WTC11 (cell line): ENCODE data around the gene CLDN9. TPM values are rescaled to one million over a fixed set of nuclear protein-coding genes. Genes with fewer than 3 reads are reported as not detected.

Source experiments
- ATAC-seq: fragments of 200-7000 bp; cut with Tn5 transposase; 2 replicates; pipeline ENCODE4 v1.10.0; 2021; ENCODE audit warnings: mild to moderate bottlenecking, moderate library complexity
- CTCF ChIA-PET: fragments of 300-600 bp; sonication (Branson Sonifier 250); formaldehyde crosslinking; loops from one replicate; lab custom pipeline; 2021; ENCODE audit warnings: antibody characterized with exemption; lab: Charles Lee
- POLR2A ChIA-PET: fragments of 350-600 bp; sonication (Branson Sonifier 250); formaldehyde crosslinking; loops from one replicate; lab custom pipeline; 2021; ENCODE audit warnings: antibody characterized with exemption; lab: Charles Lee
- DNase-seq: peaks from one replicate; pipeline ENCODE4 v3.0.0; 2021; ENCODE audit warnings: low spot score
- H3K27ac Mint-ChIP-seq: 2 replicates; pipeline ENCODE4 v1.8.0; 2021; ENCODE audit warnings: mixed read lengths
- H3K27me3 Mint-ChIP-seq: 2 replicates; pipeline ENCODE4 v1.8.0; 2021; ENCODE audit warnings: low read depth, mild to moderate bottlenecking, moderate library complexity, mixed read lengths
- H3K36me3 Mint-ChIP-seq: 2 replicates; pipeline ENCODE4 v1.8.0; 2021; ENCODE audit warnings: mixed read lengths
- H3K4me1 Mint-ChIP-seq: 2 replicates; pipeline ENCODE4 v1.8.0; 2022; ENCODE audit warnings: mixed read lengths
- H3K4me3 Mint-ChIP-seq: 2 replicates; pipeline ENCODE4 v1.8.0; 2021; ENCODE audit warnings: mild to moderate bottlenecking, moderate library complexity, mixed read lengths
- H3K9me3 Mint-ChIP-seq: 2 replicates; pipeline ENCODE4 v1.8.0; 2021; ENCODE audit warnings: mixed read lengths
- CBFB ChIP-seq: sonication (generic); formaldehyde crosslinking; IDR thresholded peaks from 2 replicates; pipeline ENCODE4 v1.8.1; 2022; ENCODE audit warnings: mild to moderate bottlenecking, low read depth, missing genetic modification reagents
- CREB1 ChIP-seq: sonication (generic); formaldehyde crosslinking; IDR thresholded peaks from 2 replicates; pipeline ENCODE4 v1.8.0; 2023; ENCODE audit warnings: mild to moderate bottlenecking, missing genetic modification reagents
- CREM ChIP-seq: sonication (generic); formaldehyde crosslinking; IDR thresholded peaks from 2 replicates; pipeline ENCODE4 v1.8.1; 2022; ENCODE audit warnings: mild to moderate bottlenecking, missing genetic modification reagents, moderate library complexity
- ELF4 ChIP-seq: sonication (generic); formaldehyde crosslinking; IDR thresholded peaks from 2 replicates; pipeline ENCODE4 v1.8.1; 2022; ENCODE audit warnings: low read depth, mild to moderate bottlenecking, moderate library complexity, missing genetic modification reagents
- EMX1 ChIP-seq: fragments of 250-450 bp; sonication (Bioruptor Pico); IDR thresholded peaks from 2 replicates; pipeline ENCODE4 v1.8.0; 2021; ENCODE audit warnings: mild to moderate bottlenecking
- ETV6 ChIP-seq: sonication (generic); formaldehyde crosslinking; IDR thresholded peaks from 2 replicates; pipeline ENCODE4 v1.8.1; 2022; ENCODE audit warnings: mild to moderate bottlenecking, missing genetic modification reagents
- HMGA2 ChIP-seq: fragments of 250-450 bp; sonication (Bioruptor Pico); IDR thresholded peaks from 2 replicates; pipeline ENCODE4 v1.4.0; 2021; ENCODE audit warnings: mild to moderate bottlenecking, moderate library complexity
- MYBL2 ChIP-seq: sonication (generic); formaldehyde crosslinking; IDR thresholded peaks from 2 replicates; pipeline ENCODE4 v1.8.1; 2023; ENCODE audit warnings: mild to moderate bottlenecking, moderate library complexity, missing genetic modification reagents
- NR3C1 ChIP-seq: sonication (generic); formaldehyde crosslinking; conservative IDR thresholded peaks from 2 replicates; pipeline ENCODE4 v1.8.1; 2023; ENCODE audit warnings: low read depth, mild to moderate bottlenecking, missing genetic modification reagents
- PRRX2 ChIP-seq: fragments of 250-450 bp; sonication (Bioruptor Pico); IDR thresholded peaks from 2 replicates; pipeline ENCODE4 v1.8.0; 2021; ENCODE audit warnings: mild to moderate bottlenecking
- RELA ChIP-seq: sonication (generic); formaldehyde crosslinking; IDR thresholded peaks from 2 replicates; pipeline ENCODE4 v1.8.1; 2022; ENCODE audit warnings: missing genetic modification reagents, mild to moderate bottlenecking, borderline replicate concordance
- RORB ChIP-seq: fragments of 250-450 bp; sonication (Bioruptor Pico); IDR thresholded peaks from 2 replicates; pipeline ENCODE4 v1.9.0; 2021; ENCODE audit warnings: mild to moderate bottlenecking
- SOX15 ChIP-seq: fragments of 250-450 bp; sonication (Bioruptor Pico); IDR thresholded peaks from 2 replicates; pipeline ENCODE4 v1.9.0; 2021; ENCODE audit warnings: mild to moderate bottlenecking
- SP1 ChIP-seq: sonication (generic); formaldehyde crosslinking; conservative IDR thresholded peaks from 2 replicates; pipeline ENCODE4 v1.8.1; 2022; ENCODE audit warnings: missing genetic modification reagents
- TEAD1 ChIP-seq: sonication (generic); formaldehyde crosslinking; IDR thresholded peaks from 2 replicates; pipeline ENCODE4 v1.8.0; 2022; ENCODE audit warnings: mild to moderate bottlenecking, missing genetic modification reagents
- TP53 ChIP-seq: sonication (generic); formaldehyde crosslinking; IDR thresholded peaks from 2 replicates; pipeline ENCODE4 v1.8.1; 2023; ENCODE audit warnings: mild to moderate bottlenecking, missing genetic modification reagents
- ZNF219 ChIP-seq: sonication (generic); formaldehyde crosslinking; IDR thresholded peaks from 2 replicates; pipeline ENCODE4 v1.8.0; 2023; ENCODE audit warnings: missing genetic modification reagents, mild to moderate bottlenecking, borderline replicate concordance
- total RNA-seq: library from RNA; stranded (reverse); gene quantifications from 3 replicates; pipeline ENCODE4 v1.2.3, GENCODE V29; 2021
- TF ChIP-seq, protein P1 (sequence below): sonication (generic); formaldehyde crosslinking; IDR thresholded peaks from 2 replicates; pipeline ENCODE4 v1.8.0; 2022; ENCODE audit warnings: mild to moderate bottlenecking, missing genetic modification reagents
- TF ChIP-seq, protein P2 (sequence below): sonication (generic); formaldehyde crosslinking; conservative IDR thresholded peaks from 2 replicates; pipeline ENCODE4 v1.8.1; 2022; ENCODE audit warnings: mild to moderate bottlenecking, missing genetic modification reagents
- TF ChIP-seq, protein P3 (sequence below): sonication (generic); formaldehyde crosslinking; IDR thresholded peaks from 2 replicates; pipeline ENCODE4 v1.8.1; 2023; ENCODE audit warnings: mild to moderate bottlenecking, missing genetic modification reagents
- TF ChIP-seq, protein P4 (sequence below): sonication (generic); formaldehyde crosslinking; IDR thresholded peaks from 2 replicates; pipeline ENCODE4 v1.8.0; 2023; ENCODE audit warnings: missing genetic modification reagents, mild to moderate bottlenecking, borderline replicate concordance
- TF ChIP-seq, protein P5 (sequence below): sonication (generic); formaldehyde crosslinking; IDR thresholded peaks from 2 replicates; pipeline ENCODE4 v1.8.0; 2022; ENCODE audit warnings: mild to moderate bottlenecking, missing genetic modification reagents
- TF ChIP-seq, protein P6 (sequence below): sonication (generic); formaldehyde crosslinking; IDR thresholded peaks from 2 replicates; pipeline ENCODE4 v1.8.0; 2023; ENCODE audit warnings: mild to moderate bottlenecking, missing genetic modification reagents

CLDN9 gene
- total RNA-seq, 1 experiment from 2014 or later, result 0.92 TPM

DNA sequence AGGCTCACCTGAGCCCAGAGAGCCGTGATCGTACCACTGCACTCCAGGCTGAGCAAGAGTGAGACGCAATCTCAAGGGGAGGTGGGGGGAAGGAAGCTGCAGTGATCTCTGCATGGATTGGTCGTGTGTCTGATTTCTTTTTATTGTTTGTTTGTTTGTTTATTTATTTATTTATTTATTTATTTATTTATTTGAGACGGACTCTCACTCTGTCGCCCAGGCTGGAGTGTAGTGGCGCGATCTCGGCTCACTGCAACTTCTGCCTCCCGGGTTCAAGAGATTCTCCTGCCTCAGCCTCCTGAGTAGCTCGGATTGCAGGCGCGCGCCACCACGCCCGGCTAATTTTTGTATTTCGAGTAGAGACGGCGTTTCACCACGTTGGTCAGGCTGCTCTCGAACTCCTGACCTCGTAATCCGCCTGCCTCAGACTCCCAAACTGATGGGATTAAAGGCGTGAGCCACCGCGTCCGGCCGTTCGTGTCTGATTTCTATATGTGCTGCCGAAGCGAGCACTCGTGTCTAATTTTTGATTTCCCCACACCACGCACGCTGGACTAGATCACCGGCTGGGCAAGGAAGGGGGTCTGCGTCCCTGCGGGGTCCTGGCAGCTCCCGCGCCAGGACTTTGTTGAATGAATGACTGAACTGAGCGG is 7.0 kb downstream of the CLDN9 start:
- H3K4me1 Mint-ChIP-seq, result peaks cover 59% of the 10 kb centered on the region
- TF ChIP-seq CREB1 (CRISPR knock-in tag), result no peak
- no peak for TF ChIP-seq PRRX2
- TF ChIP-seq HMGA2 (CRISPR knock-in tag), result peak; percentile 5; the same call in 1 of the 2 replicates
- no peak for TF ChIP-seq TEAD1 (CRISPR knock-in tag)
- no peak for TF ChIP-seq NR3C1
- TF ChIP-seq, all 79 proteins: peak for 1
- H3K27ac Mint-ChIP-seq, result peak overlapping the region; percentile 98
- POLR2A ChIA-PET, result interaction anchor here (0.6 to 17.1 kb wide), 12 partner anchors 10 to 89 kb away, joined by 3 to 502 read pairs (median 6); partner anchors contain the start of genes CLDN9 and ZSCAN10
- H3K4me3 Mint-ChIP-seq, result peak overlapping the region; percentile 86
- peaks cover 2% of the 10 kb centered on the region; the same call in 1 of the 2 replicates for H3K27me3 Mint-ChIP-seq
- CTCF ChIA-PET, result interaction anchor here (0.7 to 8.6 kb wide), 16 partner anchors 12 to 146 kb away, joined by 3 to 360 read pairs (median 4); partner anchors contain the start of genes CLDN9, FLYWCH1, KREMEN2 and ZSCAN10
- DNase-seq (no peak), ATAC-seq (no peak)
- H3K36me3 Mint-ChIP-seq, result peaks cover 23% of the 10 kb centered on the region
- no peaks in the 10 kb centered on the region for H3K9me3 Mint-ChIP-seq

DNA sequence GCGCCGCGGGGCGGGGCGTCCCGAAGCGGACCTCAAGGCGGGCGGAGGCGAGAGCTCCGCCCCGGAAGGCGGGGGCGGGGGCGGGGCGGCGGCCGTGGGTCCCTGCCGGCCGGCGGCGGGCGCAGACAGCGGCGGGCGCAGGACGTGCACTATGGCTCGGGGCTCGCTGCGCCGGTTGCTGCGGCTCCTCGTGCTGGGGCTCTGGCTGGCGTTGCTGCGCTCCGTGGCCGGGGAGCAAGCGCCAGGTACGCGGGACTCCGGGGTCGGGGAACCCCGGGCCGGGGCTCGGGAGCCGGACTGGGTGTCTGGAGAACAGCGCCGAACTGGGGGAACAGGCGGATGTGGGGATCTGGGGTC is 7.5 kb downstream of the CLDN9 start, which contains the start of gene TNFRSF12A:
Gene TNFRSF12A (plus strand): TSS at position 122 of the 357 bp plus-strand sequence. CDS start 30 bp downstream, at position 152.
- POLR2A ChIA-PET, result interaction anchor here (0.6 to 17.1 kb wide), 12 partner anchors 10 to 130 kb away, joined by 3 to 502 read pairs (median 6); partner anchors contain the start of genes CLDN9 and ZSCAN10
- H3K36me3 Mint-ChIP-seq, result peaks cover 18% of the 10 kb centered on the region
- peak within 1 kb of the TSS; percentile 86 for H3K4me3 Mint-ChIP-seq
- no peaks in the 10 kb centered on the region for H3K9me3 Mint-ChIP-seq
- peak; percentile 80 for DNase-seq
- H3K27ac Mint-ChIP-seq, result peak within 1 kb of the TSS; percentile 99
- H3K27me3 Mint-ChIP-seq, result peaks cover 2% of the 10 kb centered on the region; the same call in 1 of the 2 replicates
- H3K4me1 Mint-ChIP-seq, result peaks cover 54% of the 10 kb centered on the region
- CTCF ChIA-PET, result interaction anchor here (0.7 to 8.6 kb wide), 19 partner anchors 11 to 146 kb away, joined by 3 to 360 read pairs (median 4); partner anchors contain the start of genes CLDN9, FLYWCH1, KREMEN2 and ZSCAN10
- ATAC-seq, result peak; percentile 0
- TF ChIP-seq, protein P1, sequence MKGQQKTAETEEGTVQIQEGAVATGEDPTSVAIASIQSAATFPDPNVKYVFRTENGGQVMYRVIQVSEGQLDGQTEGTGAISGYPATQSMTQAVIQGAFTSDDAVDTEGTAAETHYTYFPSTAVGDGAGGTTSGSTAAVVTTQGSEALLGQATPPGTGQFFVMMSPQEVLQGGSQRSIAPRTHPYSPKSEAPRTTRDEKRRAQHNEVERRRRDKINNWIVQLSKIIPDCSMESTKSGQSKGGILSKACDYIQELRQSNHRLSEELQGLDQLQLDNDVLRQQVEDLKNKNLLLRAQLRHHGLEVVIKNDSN (CRISPR knock-in tag), result peak; percentile 19; the same call in 1 of the 2 replicates
- TF ChIP-seq RORB (CRISPR knock-in tag), result no peak
- TF ChIP-seq TP53 (CRISPR knock-in tag), result no peak
- TF ChIP-seq CBFB, result no peak
- TF ChIP-seq NR3C1, result no peak
- TF ChIP-seq CREM (CRISPR knock-in tag), result no peak
- TF ChIP-seq, protein P2, sequence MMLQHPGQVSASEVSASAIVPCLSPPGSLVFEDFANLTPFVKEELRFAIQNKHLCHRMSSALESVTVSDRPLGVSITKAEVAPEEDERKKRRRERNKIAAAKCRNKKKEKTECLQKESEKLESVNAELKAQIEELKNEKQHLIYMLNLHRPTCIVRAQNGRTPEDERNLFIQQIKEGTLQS (CRISPR knock-in tag), result no peak
- TF ChIP-seq ELF4 (CRISPR knock-in tag), result no peak
- TF ChIP-seq RELA (CRISPR knock-in tag), result no peak
- no peak for TF ChIP-seq SOX15 (CRISPR knock-in tag)
- peak; percentile 81 for TF ChIP-seq SP1 (CRISPR knock-in tag)
- TF ChIP-seq, protein P3, sequence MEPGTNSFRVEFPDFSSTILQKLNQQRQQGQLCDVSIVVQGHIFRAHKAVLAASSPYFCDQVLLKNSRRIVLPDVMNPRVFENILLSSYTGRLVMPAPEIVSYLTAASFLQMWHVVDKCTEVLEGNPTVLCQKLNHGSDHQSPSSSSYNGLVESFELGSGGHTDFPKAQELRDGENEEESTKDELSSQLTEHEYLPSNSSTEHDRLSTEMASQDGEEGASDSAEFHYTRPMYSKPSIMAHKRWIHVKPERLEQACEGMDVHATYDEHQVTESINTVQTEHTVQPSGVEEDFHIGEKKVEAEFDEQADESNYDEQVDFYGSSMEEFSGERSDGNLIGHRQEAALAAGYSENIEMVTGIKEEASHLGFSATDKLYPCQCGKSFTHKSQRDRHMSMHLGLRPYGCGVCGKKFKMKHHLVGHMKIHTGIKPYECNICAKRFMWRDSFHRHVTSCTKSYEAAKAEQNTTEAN (CRISPR knock-in tag), result no peak
- TF ChIP-seq, protein P4, sequence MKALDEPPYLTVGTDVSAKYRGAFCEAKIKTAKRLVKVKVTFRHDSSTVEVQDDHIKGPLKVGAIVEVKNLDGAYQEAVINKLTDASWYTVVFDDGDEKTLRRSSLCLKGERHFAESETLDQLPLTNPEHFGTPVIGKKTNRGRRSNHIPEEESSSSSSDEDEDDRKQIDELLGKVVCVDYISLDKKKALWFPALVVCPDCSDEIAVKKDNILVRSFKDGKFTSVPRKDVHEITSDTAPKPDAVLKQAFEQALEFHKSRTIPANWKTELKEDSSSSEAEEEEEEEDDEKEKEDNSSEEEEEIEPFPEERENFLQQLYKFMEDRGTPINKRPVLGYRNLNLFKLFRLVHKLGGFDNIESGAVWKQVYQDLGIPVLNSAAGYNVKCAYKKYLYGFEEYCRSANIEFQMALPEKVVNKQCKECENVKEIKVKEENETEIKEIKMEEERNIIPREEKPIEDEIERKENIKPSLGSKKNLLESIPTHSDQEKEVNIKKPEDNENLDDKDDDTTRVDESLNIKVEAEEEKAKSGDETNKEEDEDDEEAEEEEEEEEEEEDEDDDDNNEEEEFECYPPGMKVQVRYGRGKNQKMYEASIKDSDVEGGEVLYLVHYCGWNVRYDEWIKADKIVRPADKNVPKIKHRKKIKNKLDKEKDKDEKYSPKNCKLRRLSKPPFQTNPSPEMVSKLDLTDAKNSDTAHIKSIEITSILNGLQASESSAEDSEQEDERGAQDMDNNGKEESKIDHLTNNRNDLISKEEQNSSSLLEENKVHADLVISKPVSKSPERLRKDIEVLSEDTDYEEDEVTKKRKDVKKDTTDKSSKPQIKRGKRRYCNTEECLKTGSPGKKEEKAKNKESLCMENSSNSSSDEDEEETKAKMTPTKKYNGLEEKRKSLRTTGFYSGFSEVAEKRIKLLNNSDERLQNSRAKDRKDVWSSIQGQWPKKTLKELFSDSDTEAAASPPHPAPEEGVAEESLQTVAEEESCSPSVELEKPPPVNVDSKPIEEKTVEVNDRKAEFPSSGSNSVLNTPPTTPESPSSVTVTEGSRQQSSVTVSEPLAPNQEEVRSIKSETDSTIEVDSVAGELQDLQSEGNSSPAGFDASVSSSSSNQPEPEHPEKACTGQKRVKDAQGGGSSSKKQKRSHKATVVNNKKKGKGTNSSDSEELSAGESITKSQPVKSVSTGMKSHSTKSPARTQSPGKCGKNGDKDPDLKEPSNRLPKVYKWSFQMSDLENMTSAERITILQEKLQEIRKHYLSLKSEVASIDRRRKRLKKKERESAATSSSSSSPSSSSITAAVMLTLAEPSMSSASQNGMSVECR, result 0 out of 2 replicates have a peak, but pooled peaks have one; percentile 34
- peak; percentile 40; the same call in 1 of the 2 replicates for TF ChIP-seq MYBL2 (CRISPR knock-in tag)
- TF ChIP-seq, protein P5, sequence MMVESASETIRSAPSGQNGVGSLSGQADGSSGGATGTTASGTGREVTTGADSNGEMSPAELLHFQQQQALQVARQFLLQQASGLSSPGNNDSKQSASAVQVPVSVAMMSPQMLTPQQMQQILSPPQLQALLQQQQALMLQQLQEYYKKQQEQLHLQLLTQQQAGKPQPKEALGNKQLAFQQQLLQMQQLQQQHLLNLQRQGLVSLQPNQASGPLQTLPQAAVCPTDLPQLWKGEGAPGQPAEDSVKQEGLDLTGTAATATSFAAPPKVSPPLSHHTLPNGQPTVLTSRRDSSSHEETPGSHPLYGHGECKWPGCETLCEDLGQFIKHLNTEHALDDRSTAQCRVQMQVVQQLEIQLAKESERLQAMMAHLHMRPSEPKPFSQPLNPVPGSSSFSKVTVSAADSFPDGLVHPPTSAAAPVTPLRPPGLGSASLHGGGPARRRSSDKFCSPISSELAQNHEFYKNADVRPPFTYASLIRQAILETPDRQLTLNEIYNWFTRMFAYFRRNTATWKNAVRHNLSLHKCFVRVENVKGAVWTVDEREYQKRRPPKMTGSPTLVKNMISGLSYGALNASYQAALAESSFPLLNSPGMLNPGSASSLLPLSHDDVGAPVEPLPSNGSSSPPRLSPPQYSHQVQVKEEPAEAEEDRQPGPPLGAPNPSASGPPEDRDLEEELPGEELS (CRISPR knock-in tag), result peak; percentile 18; the same call in 1 of the 2 replicates
- TF ChIP-seq EMX1 (CRISPR knock-in tag), result no peak
- TF ChIP-seq, protein P6, sequence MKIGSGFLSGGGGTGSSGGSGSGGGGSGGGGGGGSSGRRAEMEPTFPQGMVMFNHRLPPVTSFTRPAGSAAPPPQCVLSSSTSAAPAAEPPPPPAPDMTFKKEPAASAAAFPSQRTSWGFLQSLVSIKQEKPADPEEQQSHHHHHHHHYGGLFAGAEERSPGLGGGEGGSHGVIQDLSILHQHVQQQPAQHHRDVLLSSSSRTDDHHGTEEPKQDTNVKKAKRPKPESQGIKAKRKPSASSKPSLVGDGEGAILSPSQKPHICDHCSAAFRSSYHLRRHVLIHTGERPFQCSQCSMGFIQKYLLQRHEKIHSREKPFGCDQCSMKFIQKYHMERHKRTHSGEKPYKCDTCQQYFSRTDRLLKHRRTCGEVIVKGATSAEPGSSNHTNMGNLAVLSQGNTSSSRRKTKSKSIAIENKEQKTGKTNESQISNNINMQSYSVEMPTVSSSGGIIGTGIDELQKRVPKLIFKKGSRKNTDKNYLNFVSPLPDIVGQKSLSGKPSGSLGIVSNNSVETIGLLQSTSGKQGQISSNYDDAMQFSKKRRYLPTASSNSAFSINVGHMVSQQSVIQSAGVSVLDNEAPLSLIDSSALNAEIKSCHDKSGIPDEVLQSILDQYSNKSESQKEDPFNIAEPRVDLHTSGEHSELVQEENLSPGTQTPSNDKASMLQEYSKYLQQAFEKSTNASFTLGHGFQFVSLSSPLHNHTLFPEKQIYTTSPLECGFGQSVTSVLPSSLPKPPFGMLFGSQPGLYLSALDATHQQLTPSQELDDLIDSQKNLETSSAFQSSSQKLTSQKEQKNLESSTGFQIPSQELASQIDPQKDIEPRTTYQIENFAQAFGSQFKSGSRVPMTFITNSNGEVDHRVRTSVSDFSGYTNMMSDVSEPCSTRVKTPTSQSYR (CRISPR knock-in tag), result 0 out of 2 replicates have a peak, but pooled peaks have one; percentile 34
- TF ChIP-seq ZNF219 (CRISPR knock-in tag), result 0 out of 2 replicates have a peak, but pooled peaks have one; percentile 73
- no peak for TF ChIP-seq ETV6
